Measurements from ENCODE around the gene HSPA4.

DNA sequence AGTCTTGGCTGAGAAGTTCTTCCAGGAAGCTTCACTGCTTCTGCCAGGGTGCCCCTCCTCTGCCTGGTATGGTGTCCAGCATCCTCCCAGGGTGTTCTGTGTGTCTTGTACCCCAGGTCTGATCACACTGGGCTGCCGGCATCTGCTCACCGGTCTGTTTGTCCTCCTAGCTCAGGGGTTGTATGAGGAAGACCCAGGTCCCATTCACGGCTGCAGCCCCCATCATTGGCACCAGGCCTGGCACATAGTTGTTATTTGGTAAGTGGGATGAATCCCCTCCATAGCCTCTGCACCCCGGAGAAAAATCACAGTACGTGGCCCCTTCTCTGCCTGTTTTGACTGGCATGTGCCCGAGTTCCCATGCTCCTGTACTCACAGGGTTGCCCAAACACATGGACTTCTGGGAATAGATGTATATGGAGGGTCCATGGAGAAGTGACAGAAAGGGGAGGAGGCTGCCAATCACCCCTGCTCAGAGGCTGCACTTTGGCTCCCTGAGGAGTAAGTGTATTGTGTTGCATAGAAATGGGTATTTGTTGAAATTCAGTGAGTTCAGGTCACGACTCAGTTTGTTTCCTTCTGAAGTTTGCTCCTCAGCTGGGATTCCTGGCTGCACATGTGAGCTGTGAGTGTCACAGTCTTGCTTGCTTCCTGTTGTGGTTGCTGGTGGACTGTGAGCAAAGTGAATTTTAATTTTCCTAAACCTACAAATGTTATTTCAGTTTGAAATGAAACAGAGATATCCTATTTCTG is 96.2 kb downstream of the HSPA4 start:
- TF ChIP-seq, protein P1, sequence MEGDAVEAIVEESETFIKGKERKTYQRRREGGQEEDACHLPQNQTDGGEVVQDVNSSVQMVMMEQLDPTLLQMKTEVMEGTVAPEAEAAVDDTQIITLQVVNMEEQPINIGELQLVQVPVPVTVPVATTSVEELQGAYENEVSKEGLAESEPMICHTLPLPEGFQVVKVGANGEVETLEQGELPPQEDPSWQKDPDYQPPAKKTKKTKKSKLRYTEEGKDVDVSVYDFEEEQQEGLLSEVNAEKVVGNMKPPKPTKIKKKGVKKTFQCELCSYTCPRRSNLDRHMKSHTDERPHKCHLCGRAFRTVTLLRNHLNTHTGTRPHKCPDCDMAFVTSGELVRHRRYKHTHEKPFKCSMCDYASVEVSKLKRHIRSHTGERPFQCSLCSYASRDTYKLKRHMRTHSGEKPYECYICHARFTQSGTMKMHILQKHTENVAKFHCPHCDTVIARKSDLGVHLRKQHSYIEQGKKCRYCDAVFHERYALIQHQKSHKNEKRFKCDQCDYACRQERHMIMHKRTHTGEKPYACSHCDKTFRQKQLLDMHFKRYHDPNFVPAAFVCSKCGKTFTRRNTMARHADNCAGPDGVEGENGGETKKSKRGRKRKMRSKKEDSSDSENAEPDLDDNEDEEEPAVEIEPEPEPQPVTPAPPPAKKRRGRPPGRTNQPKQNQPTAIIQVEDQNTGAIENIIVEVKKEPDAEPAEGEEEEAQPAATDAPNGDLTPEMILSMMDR (IDR thresholded peaks at IDR 0.05), result no peak
- TF ChIP-seq POLR2A (IDR thresholded peaks at IDR 0.05) (no peak), EP300 (IDR thresholded peaks at IDR 0.05) (no peak)
